Ascending aorta (tissue), 2 donors: ENCODE data around the gene STON2. TPM values are rescaled to one million over a fixed set of nuclear protein-coding genes. Genes with fewer than 3 reads are reported as not detected.
A peak's percentile ranks its signal among the peaks of the same experiment; 100 is the strongest.

ENCODE experiments used
- DNase-seq, 2 donors: peaks; one replicate each; pipeline ENCODE4 v3.0.0-alpha.2; 2019; ENCODE audit warnings: low spot score in 2 of 2
- H3K27ac ChIP-seq, 2 donors: fragments of 200-600 bp; sonication (generic); one replicate each; pipeline ENCODE4 v1.5.1; 2016 to 2017; ENCODE audit warnings: mild to moderate bottlenecking in 1 of 2
- H3K27me3 ChIP-seq: fragments of 200-600 bp; sonication (generic); one replicate; pipeline ENCODE4 v1.5.1; 2017
- H3K36me3 ChIP-seq, 2 donors: fragments of 200-600 bp; sonication (generic); one replicate each; pipeline ENCODE4 v1.5.1; 2016
- H3K4me1 ChIP-seq, 2 donors: fragments of 200-600 bp; sonication (generic); one replicate each; pipeline ENCODE4 v1.5.1; 2016 to 2017; ENCODE audit warnings: mild to moderate bottlenecking in 1 of 2
- H3K4me3 ChIP-seq, 2 donors: fragments of 200-600 bp; sonication (generic); one replicate each; pipeline ENCODE4 v1.5.1; 2016 to 2017; ENCODE audit warnings: mild to moderate bottlenecking in 1 of 2
- H3K9me3 ChIP-seq, 2 donors: fragments of 200-600 bp; sonication (generic); one replicate each; pipeline ENCODE4 v1.5.1; 2016
- intact Hi-C: fragments of 100-400 bp; cut with DNase I; formaldehyde crosslinking; loops from one replicate; pipeline ENCODE4 v1.15.1; 2023
- total RNA-seq: library from RNA; depleted of rRNA; stranded (reverse); fragments of >200 nt; gene quantifications from one replicate; pipeline ENCODE4 v1.1.0, GENCODE V29; 2016
- TF ChIP-seq, protein P1 (sequence below), 3 experiments: fragments of 200-600 bp in 2 of 3; fragments of 450-650 bp in 1 of 3; sonication (generic) in 2 of 3; IDR thresholded peaks; one replicate each; pipeline ENCODE4 v1.5.1; 2016 to 2019; ENCODE audit warnings: antibody characterized with exemption in 3 of 3, mild to moderate bottlenecking in 1 of 3, moderate library complexity in 1 of 3

STON2 gene
- total RNA-seq, 1 donor from 2014 or later: 54.0 TPM

- intact Hi-C loops: loop anchor here (5.0 kb wide), 2 partner anchors 225 to 280 kb away; partner anchors contain the start of gene CEP128
- H3K27ac ChIP-seq: peak overlapping the region in 1 of 2 donors; percentile 98
- no peaks in the 10 kb centered on the region for H3K36me3 ChIP-seq
- H3K27me3 ChIP-seq: no peaks in the 10 kb centered on the region
- DNase-seq: no peak
- TF ChIP-seq, protein P1, sequence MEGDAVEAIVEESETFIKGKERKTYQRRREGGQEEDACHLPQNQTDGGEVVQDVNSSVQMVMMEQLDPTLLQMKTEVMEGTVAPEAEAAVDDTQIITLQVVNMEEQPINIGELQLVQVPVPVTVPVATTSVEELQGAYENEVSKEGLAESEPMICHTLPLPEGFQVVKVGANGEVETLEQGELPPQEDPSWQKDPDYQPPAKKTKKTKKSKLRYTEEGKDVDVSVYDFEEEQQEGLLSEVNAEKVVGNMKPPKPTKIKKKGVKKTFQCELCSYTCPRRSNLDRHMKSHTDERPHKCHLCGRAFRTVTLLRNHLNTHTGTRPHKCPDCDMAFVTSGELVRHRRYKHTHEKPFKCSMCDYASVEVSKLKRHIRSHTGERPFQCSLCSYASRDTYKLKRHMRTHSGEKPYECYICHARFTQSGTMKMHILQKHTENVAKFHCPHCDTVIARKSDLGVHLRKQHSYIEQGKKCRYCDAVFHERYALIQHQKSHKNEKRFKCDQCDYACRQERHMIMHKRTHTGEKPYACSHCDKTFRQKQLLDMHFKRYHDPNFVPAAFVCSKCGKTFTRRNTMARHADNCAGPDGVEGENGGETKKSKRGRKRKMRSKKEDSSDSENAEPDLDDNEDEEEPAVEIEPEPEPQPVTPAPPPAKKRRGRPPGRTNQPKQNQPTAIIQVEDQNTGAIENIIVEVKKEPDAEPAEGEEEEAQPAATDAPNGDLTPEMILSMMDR (IDR thresholded peaks at IDR 0.05): no peak
- peaks cover 2 to 16% of the 10 kb centered on the region in 2 donors for H3K4me1 ChIP-seq
- H3K9me3 ChIP-seq: no peaks in the 10 kb centered on the region
- H3K4me3 ChIP-seq: no peak overlapping the region
These were observed 177.4 kb downstream of the STON2 start for GRCh38 chr14:81222691-81223090.

GRCh38 chr14:81222126-81222525 is 178.0 kb downstream of the STON2 start:
- TF ChIP-seq, protein P1 (IDR thresholded peaks at IDR 0.05): no peak
- Histone ChIP-seq H3K4me3 (peak overlapping the region; percentile 91 to 96), H3K27ac (peak overlapping the region; percentile 98 to 99), H3K9me3 (no peaks in the 10 kb centered on the region), H3K27me3 (no peaks in the 10 kb centered on the region), H3K4me1 (peaks cover 2 to 21% of the 10 kb centered on the region in 2 donors), H3K36me3 (no peaks in the 10 kb centered on the region)
- intact Hi-C loops: loop anchor here (5.0 kb wide), 2 partner anchors 225 to 280 kb away; partner anchors contain the start of gene CEP128
- no peak for DNase-seq

DNA sequence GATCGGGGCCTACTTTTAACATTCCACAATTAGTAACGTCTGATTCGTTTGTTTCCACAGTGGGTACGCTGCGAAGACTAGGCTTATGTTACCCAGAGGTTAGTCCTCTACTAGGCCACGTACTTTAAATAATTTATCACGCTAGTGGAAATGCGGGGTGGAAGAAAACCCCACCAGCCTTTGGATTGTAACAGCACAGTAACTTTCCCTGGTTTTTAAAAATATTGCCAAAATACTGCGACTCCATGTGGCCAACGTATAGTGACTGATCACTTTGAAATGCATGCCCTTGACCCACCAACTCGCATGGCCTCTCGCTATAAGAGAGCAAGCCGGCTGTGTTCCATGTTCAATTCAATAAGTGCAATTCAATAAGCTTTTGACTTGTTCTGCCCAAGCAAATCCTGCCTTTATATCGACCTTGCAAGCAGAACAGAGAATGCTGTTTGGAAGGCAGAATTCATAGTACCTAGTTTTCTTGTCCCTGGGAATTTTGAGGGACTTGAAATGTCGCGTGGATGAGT is 178.5 kb downstream of the STON2 start:
- TF ChIP-seq, protein P1 (IDR thresholded peaks at IDR 0.05): no peak
- peak overlapping the region; percentile 91 to 96 for H3K4me3 ChIP-seq
- H3K4me1 ChIP-seq: peaks cover 2 to 23% of the 10 kb centered on the region in 2 donors
- H3K27me3 ChIP-seq: no peaks in the 10 kb centered on the region
- H3K36me3 ChIP-seq: no peaks in the 10 kb centered on the region
- intact Hi-C loops: loop anchor here (1.0 to 5.0 kb wide), 3 partner anchors 224 to 312 kb away; partner anchors contain the start of genes CEP128 and SEL1L
- no peak for DNase-seq
- H3K27ac ChIP-seq: peak overlapping the region; percentile 98 to 99
- no peaks in the 10 kb centered on the region for H3K9me3 ChIP-seq

DNA sequence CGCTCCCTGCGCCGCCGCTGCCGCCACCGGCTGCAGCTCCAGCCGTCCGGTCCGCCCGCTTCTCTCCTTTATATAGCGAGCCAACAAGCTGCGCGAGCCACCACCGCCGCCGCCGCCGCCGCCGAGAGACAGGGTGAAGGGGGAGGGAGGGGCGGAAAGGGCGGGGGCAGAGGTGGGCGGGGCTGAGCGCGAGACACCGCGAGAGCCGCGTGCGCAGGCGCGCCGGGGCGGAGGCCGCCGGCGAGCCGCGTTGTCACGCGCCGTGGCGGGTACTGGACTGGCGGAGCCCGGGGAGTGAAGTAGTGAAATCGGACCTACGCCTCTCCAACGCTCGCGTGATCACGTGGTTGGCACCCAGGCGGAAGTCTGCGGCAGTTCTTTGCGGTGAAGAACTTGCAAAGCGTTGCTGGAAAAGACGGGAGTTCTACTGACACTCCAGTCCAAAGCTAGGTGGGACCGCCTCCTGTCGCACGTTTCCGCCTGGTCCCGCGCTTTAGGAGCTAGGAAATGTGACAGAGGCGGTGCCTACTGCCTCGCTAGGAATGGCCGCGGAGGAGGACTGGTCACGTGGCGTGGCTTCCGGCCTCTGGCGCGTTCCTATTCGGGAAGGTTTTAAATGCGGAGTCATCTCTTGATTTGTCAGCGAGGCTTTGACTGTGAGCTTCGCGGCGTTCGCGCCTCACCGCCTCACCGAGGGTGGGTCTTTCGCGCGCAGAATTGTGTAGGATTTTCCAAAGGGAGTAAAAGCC is 179.1 kb downstream of the STON2 start, which contains the start of gene GTF2A1:
GTF2A1 (minus strand) TSS at position 130 of the 749 bp plus-strand sequence. CDS start 441 bp downstream, outside the sequence.
- Histone ChIP-seq H3K4me1 (peaks cover 2 to 23% of the 10 kb centered on the region in 2 donors), H3K27ac (peak within 1 kb of the TSS; percentile 98 to 99), H3K27me3 (no peaks in the 10 kb centered on the region), H3K9me3 (no peaks in the 10 kb centered on the region), H3K4me3 (peak within 1 kb of the TSS; percentile 91 to 96), H3K36me3 (peaks cover 0 to 3% of the 10 kb centered on the region in 2 donors)
- DNase-seq: peak; percentile 86 to 97
- intact Hi-C loops: loop anchor here (1.0 to 5.0 kb wide), 3 partner anchors 224 to 312 kb away; partner anchors contain the start of genes CEP128 and SEL1L
- TF ChIP-seq, protein P1 (IDR thresholded peaks at IDR 0.05): no peak

DNA sequence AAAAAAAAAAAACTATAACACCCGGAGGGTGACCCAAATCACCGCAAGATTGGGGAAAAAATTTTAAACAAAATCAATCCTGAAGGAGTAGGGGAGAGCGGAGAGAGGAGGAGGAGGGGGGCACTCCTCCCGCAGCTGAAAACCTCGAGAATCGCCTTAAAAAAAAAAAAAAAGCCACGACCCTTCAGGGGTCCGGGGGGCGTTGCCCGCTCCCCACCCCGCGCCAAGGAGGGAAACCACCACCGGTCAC is 179.6 kb downstream of the STON2 start:
- intact Hi-C loops: loop anchor here (5.0 kb wide), 2 partner anchors 223 to 278 kb away; partner anchors contain the start of gene CEP128
- peak overlapping the region; percentile 98 to 99 for H3K27ac ChIP-seq
- no peak for DNase-seq
- no peaks in the 10 kb centered on the region for H3K9me3 ChIP-seq
- H3K4me1 ChIP-seq: peaks cover 2 to 23% of the 10 kb centered on the region in 2 donors
- TF ChIP-seq, protein P1 (IDR thresholded peaks at IDR 0.05): no peak
- H3K27me3 ChIP-seq: no peaks in the 10 kb centered on the region
- H3K36me3 ChIP-seq: peaks cover 3 to 8% of the 10 kb centered on the region in 2 donors
- peak overlapping the region; percentile 91 to 96 for H3K4me3 ChIP-seq
